HepG2 (cell line): Measurements from ENCODE around the gene ARHGAP9. TPM values are rescaled to one million over a fixed set of nuclear protein-coding genes. Genes with fewer than 3 reads are reported as not detected.

Source experiments
- FOSL1 ChIP-seq: sonication (generic); formaldehyde crosslinking; IDR thresholded peaks from 2 replicates; pipeline ENCODE4 v1.9.0; 2021; ENCODE audit warnings: missing genetic modification reagents, borderline replicate concordance
- FOXK2 ChIP-seq: fragments of 450-650 bp; IDR thresholded peaks from 2 replicates; pipeline ENCODE4 v1.6.1; 2016
- MED13 ChIP-seq: sonication (generic); formaldehyde crosslinking; IDR thresholded peaks from 2 replicates; pipeline ENCODE4 v1.5.0; 2020; ENCODE audit warnings: missing genetic modification reagents
- RORA ChIP-seq: sonication (generic); formaldehyde crosslinking; IDR thresholded peaks from 2 replicates; pipeline ENCODE4 v1.5.0; 2020; ENCODE audit warnings: mild to moderate bottlenecking, missing genetic modification reagents, moderate library complexity
- SALL1 ChIP-seq: sonication (generic); formaldehyde crosslinking; IDR thresholded peaks from 2 replicates; pipeline ENCODE4 v1.8.0; 2022; ENCODE audit warnings: mild to moderate bottlenecking, missing genetic modification reagents
- SMARCC2 ChIP-seq: fragments of 450-650 bp; IDR thresholded peaks from 2 replicates; pipeline ENCODE4 v1.6.1; 2017; ENCODE audit warnings: antibody characterized with exemption, mild to moderate bottlenecking
- ZBTB49 ChIP-seq: sonication (generic); formaldehyde crosslinking; IDR thresholded peaks from 2 replicates; pipeline ENCODE4 v1.4.0; 2020; ENCODE audit warnings: missing genetic modification reagents, borderline replicate concordance
- ZFP36L2 ChIP-seq: sonication (generic); formaldehyde crosslinking; IDR thresholded peaks from 2 replicates; pipeline ENCODE4 v1.4.0; 2020; ENCODE audit warnings: missing genetic modification reagents
- ZNF207 ChIP-seq: fragments of 450-650 bp; IDR thresholded peaks from 2 replicates; pipeline ENCODE4 v1.6.1; 2016; ENCODE audit warnings: antibody characterized with exemption, borderline replicate concordance
- ZNF24 ChIP-seq: fragments of 450-650 bp; IDR thresholded peaks from 2 replicates; pipeline ENCODE4 v1.6.1; 2017; ENCODE audit warnings: antibody characterized with exemption, mild to moderate bottlenecking
- ZNF543 ChIP-seq: sonication (generic); formaldehyde crosslinking; IDR thresholded peaks from 2 replicates; pipeline ENCODE4 v1.4.0; 2020; ENCODE audit warnings: mild to moderate bottlenecking, missing genetic modification reagents
- ZNF768 ChIP-seq: sonication (generic); formaldehyde crosslinking; IDR thresholded peaks from 2 replicates; pipeline ENCODE4 v1.4.0; 2020; ENCODE audit warnings: missing genetic modification reagents
- ZNF800 ChIP-seq: sonication (generic); formaldehyde crosslinking; IDR thresholded peaks from 2 replicates; pipeline ENCODE4 v1.4.0; 2020; ENCODE audit warnings: missing genetic modification reagents
- polyA plus RNA-seq, 8 experiments: library from polyadenylated mRNA; depleted of rRNA in 3 of 8; stranded (reverse) in 7 of 8; unstranded in 1 of 8; fragments of >200 nt; fragmentation: Illumina TruSeq in 4 of 8; extraction: Trizol in 4 of 8; gene quantifications; 2 replicates each; pipeline versions ENCODE4 v1.2.1 to v1.2.3, GENCODE V29; 2011 to 2016; ENCODE audit warnings: low read depth in 4 of 8, missing spikeins in 1 of 8, mixed read lengths in 1 of 8; ENCODE audit not compliant: insufficient read depth in 1 of 8
- total RNA-seq, 5 experiments: library from RNA; depleted of rRNA; stranded (reverse); fragments of >200 nt; fragmentation: Illumina TruSeq; extraction: Trizol; gene quantifications; 2 replicates each; pipeline ENCODE4 v1.2.3, GENCODE V29; 2016; ENCODE audit warnings: low read depth in 1 of 5
- TF ChIP-seq, protein P1 (sequence below), 2 experiments: sonication (generic) in 1 of 2; formaldehyde crosslinking in 1 of 2; IDR thresholded peaks; 2 replicates each; pipeline versions ENCODE4 v1.6.1 to v1.9.0; 2014 to 2022; ENCODE audit warnings: antibody characterized with exemption in 1 of 2, borderline replicate concordance in 1 of 2, inconsistent platforms in 1 of 2, low read depth in 1 of 2, missing genetic modification reagents in 1 of 2
- TF ChIP-seq, protein P2 (sequence below): sonication (generic); formaldehyde crosslinking; IDR thresholded peaks from 2 replicates; pipeline ENCODE4 v1.4.0; 2020; ENCODE audit warnings: mild to moderate bottlenecking, missing genetic modification reagents
- TF ChIP-seq, protein P3 (sequence below): sonication (generic); formaldehyde crosslinking; IDR thresholded peaks from 2 replicates; pipeline ENCODE4 v1.5.1; 2020; ENCODE audit warnings: missing genetic modification reagents, mild to moderate bottlenecking, borderline replicate concordance

ARHGAP9 gene
- total and polyA plus RNA-seq, 2 of the 13 experiments (the other 11 are each of a cell fraction or from before 2014, with no cell fraction given), result 0.18 to 1.2 TPM

DNA sequence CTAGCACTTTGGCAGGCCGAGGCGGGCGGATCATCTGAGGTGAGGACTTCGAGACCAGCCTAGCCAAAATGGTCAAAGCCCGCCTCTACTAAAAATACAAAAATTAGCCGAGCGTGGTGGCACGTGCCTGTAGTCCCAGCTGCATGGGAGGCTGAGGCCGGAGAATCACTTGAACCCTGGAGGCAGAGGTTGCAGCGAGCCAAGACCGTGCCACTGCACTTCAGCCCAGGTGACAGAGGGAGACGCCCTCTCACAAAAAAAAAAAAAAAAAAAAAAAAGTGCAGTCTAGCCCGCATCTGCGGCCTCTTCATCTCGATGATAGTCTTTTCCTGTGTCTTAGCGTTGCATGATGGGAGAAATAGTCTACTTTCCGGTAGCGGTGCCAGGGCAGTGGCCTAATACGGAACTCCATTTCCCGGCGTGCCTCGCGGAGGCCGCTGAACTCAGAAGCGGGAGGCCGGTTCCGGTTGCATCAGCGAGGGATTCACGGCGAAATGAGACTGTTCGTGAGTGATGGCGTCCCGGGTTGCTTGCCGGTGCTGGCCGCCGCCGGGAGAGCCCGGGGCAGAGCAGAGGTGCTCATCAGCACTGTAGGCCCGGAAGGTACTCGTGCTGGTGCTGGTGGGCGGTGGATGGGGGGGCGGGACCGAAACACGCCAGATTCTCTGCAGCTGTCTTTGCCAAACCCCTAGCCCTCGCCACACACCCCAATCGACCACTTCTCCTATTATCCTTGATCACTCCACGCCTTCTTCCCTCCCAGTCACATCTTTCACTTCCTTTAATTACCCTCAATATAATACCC is 8.1 kb upstream of the ARHGAP9 start, which contains the start of gene MARS1 (continued):
- TF ChIP-seq, protein P1, sequence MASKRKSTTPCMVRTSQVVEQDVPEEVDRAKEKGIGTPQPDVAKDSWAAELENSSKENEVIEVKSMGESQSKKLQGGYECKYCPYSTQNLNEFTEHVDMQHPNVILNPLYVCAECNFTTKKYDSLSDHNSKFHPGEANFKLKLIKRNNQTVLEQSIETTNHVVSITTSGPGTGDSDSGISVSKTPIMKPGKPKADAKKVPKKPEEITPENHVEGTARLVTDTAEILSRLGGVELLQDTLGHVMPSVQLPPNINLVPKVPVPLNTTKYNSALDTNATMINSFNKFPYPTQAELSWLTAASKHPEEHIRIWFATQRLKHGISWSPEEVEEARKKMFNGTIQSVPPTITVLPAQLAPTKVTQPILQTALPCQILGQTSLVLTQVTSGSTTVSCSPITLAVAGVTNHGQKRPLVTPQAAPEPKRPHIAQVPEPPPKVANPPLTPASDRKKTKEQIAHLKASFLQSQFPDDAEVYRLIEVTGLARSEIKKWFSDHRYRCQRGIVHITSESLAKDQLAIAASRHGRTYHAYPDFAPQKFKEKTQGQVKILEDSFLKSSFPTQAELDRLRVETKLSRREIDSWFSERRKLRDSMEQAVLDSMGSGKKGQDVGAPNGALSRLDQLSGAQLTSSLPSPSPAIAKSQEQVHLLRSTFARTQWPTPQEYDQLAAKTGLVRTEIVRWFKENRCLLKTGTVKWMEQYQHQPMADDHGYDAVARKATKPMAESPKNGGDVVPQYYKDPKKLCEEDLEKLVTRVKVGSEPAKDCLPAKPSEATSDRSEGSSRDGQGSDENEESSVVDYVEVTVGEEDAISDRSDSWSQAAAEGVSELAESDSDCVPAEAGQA (IDR thresholded peaks at IDR 0.05; ENCODE audit: low read depth), result no peak; the same call in 1 of the 2 replicates
- TF ChIP-seq, protein P1 (CRISPR knock-in tag; IDR thresholded peaks at IDR 0.05; ENCODE audit: borderline replicate concordance), result no peak
- no peak for TF ChIP-seq ZNF207
- no peak for TF ChIP-seq ZNF800 (CRISPR knock-in tag)
- TF ChIP-seq SMARCC2, result no peak
- peak; percentile 56; the same call in 1 of the 2 replicates for TF ChIP-seq ZNF768
- TF ChIP-seq ZFP36L2 (CRISPR knock-in tag), result no peak
- no peak for TF ChIP-seq FOSL1
- no peak for TF ChIP-seq ZNF24
- TF ChIP-seq, protein P2, sequence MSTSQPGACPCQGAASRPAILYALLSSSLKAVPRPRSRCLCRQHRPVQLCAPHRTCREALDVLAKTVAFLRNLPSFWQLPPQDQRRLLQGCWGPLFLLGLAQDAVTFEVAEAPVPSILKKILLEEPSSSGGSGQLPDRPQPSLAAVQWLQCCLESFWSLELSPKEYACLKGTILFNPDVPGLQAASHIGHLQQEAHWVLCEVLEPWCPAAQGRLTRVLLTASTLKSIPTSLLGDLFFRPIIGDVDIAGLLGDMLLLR (CRISPR knock-in tag), result no peak; the same call in 1 of the 2 replicates
- peak; percentile 64; the same call in 1 of the 2 replicates for TF ChIP-seq SALL1 (CRISPR knock-in tag)
- TF ChIP-seq, protein P3, sequence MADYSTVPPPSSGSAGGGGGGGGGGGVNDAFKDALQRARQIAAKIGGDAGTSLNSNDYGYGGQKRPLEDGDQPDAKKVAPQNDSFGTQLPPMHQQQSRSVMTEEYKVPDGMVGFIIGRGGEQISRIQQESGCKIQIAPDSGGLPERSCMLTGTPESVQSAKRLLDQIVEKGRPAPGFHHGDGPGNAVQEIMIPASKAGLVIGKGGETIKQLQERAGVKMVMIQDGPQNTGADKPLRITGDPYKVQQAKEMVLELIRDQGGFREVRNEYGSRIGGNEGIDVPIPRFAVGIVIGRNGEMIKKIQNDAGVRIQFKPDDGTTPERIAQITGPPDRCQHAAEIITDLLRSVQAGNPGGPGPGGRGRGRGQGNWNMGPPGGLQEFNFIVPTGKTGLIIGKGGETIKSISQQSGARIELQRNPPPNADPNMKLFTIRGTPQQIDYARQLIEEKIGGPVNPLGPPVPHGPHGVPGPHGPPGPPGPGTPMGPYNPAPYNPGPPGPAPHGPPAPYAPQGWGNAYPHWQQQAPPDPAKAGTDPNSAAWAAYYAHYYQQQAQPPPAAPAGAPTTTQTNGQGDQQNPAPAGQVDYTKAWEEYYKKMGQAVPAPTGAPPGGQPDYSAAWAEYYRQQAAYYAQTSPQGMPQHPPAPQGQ (CRISPR knock-in tag), result no peak
- TF ChIP-seq FOXK2, result no peak; the same call in 1 of the 2 replicates
- no peak for TF ChIP-seq ZBTB49 (CRISPR knock-in tag)
- TF ChIP-seq ZNF543 (CRISPR knock-in tag), result no peak
- TF ChIP-seq RORA (CRISPR knock-in tag), result no peak
- no peak for TF ChIP-seq MED13 (CRISPR knock-in tag)
